Measurements from ENCODE around the gene DCC.

Gene DCC

GRCh38 chr18:52781113-52781512 lies 441.1 kb downstream of the DCC start:
- Histone ChIP-seq H3K4me3 (ENCODE audit: low read depth, low read length) (no peak overlapping the region), H3K27me3 (no peaks in the 10 kb centered on the region), H3K36me3 (no peaks in the 10 kb centered on the region), H3K9me3 (no peaks in the 10 kb centered on the region), H3K4me1 (no peaks in the 10 kb centered on the region)
- DNase-seq: no peak
- TF ChIP-seq CTCF (IDR thresholded peaks at IDR 0.05; ENCODE audit: low read depth, low read length): no peak

- DNase-seq: no peak
- Histone ChIP-seq H3K4me1 (no peaks in the 10 kb centered on the region), H3K9me3 (no peaks in the 10 kb centered on the region), H3K4me3 (ENCODE audit: low read depth, low read length) (no peak overlapping the region), H3K27me3 (no peaks in the 10 kb centered on the region), H3K36me3 (no peaks in the 10 kb centered on the region)
- TF ChIP-seq CTCF (IDR thresholded peaks at IDR 0.05; ENCODE audit: low read depth, low read length): no peak
These were observed 451.3 kb downstream of the DCC start for GRCh38 chr18:52791321-52791720.

- Histone ChIP-seq H3K4me1 (no peaks in the 10 kb centered on the region), H3K27me3 (no peaks in the 10 kb centered on the region), H3K9me3 (no peaks in the 10 kb centered on the region), H3K36me3 (no peaks in the 10 kb centered on the region), H3K4me3 (ENCODE audit: low read depth, low read length) (no peak overlapping the region)
- DNase-seq: no peak
- no peak for TF ChIP-seq CTCF (IDR thresholded peaks at IDR 0.05; ENCODE audit: low read depth, low read length)
These were observed 472.8 kb downstream of the DCC start for GRCh38 chr18:52812834-52813233.

GRCh38 chr18:52813635-52814416 lies 473.8 kb downstream of the DCC start:
- no peak overlapping the region for H3K4me3 ChIP-seq (ENCODE audit: low read depth, low read length)
- no peak for DNase-seq
- H3K36me3 ChIP-seq: no peaks in the 10 kb centered on the region
- no peaks in the 10 kb centered on the region for H3K9me3 ChIP-seq
- TF ChIP-seq CTCF (IDR thresholded peaks at IDR 0.05; ENCODE audit: low read depth, low read length): no peak
- no peaks in the 10 kb centered on the region for H3K27me3 ChIP-seq
- H3K4me1 ChIP-seq: no peaks in the 10 kb centered on the region

- no peak for TF ChIP-seq CTCF (IDR thresholded peaks at IDR 0.05; ENCODE audit: low read depth, low read length)
- no peaks in the 10 kb centered on the region for H3K36me3 ChIP-seq
- no peak for DNase-seq
These were observed 475.7 kb downstream of the DCC start for GRCh38 chr18:52815651-52816050.

GRCh38 chr18:52816121-52816520 lies 476.1 kb downstream of the DCC start:
- Histone ChIP-seq H3K27me3 (no peaks in the 10 kb centered on the region), H3K4me3 (ENCODE audit: low read depth, low read length) (no peak overlapping the region), H3K4me1 (no peaks in the 10 kb centered on the region), H3K36me3 (no peaks in the 10 kb centered on the region), H3K9me3 (no peaks in the 10 kb centered on the region)
- no peak for DNase-seq
- TF ChIP-seq CTCF (IDR thresholded peaks at IDR 0.05; ENCODE audit: low read depth, low read length): no peak

More at GRCh38 chr18:52815651-52816050, 475.7 kb downstream of the DCC start:
- Histone ChIP-seq H3K27me3 (no peaks in the 10 kb centered on the region), H3K9me3 (no peaks in the 10 kb centered on the region), H3K4me3 (ENCODE audit: low read depth, low read length) (no peak overlapping the region), H3K4me1 (no peaks in the 10 kb centered on the region)

Data from BE2C (cell line).